RKO (cell line): ENCODE measurements around the gene ANK2.
A peak's percentile ranks its signal among the peaks of the same experiment; 100 is the strongest.

ENCODE experiments used
- DNase-seq: peaks from one replicate; pipeline ENCODE4 v3.0.0-alpha.2; 2016; ENCODE audit warnings: low spot score

Gene ANK2

GRCh38 chr4:113290666-113291065 lies 241.2 kb downstream of the ANK2 start:
- DNase-seq = no peak

DNA sequence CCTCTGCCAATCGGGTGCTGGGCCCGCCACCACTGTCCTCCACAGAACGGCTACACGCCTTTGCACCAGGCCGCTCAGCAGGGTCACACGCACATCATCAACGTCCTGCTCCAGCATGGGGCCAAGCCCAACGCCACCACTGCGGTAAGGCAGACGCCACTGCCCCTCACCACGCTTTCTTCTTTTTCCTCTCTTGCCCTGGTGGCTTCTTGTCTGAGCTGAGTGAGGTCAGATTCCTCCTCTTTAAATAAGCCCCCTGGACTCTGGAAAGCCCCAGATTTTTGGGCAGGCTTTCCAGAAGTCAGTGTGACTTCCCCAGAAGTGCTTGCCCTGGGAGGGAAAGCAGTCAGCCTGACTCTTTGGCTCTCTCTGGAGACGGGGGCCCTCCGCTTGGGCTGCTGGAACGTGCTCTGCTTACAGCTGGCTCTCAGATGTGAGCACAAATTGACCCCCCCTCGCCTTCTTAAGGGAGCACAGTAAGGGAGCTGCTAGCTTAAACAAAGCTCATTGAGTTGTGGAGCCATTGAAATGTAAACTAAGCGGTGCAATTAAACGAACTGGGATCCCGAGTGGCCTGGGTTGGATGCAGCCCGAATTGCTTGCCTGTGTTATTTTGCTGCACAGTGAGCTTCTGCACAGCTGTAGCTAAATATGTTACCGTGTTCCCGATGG lies 243.1 kb downstream of the ANK2 start:
- DNase-seq = no peak

- no peak for DNase-seq
Observed at GRCh38 chr4:113293043-113293560, 243.6 kb downstream of the ANK2 start.

- DNase-seq = no peak
Observed at GRCh38 chr4:113293674-113294073, 244.2 kb downstream of the ANK2 start.

- no peak for DNase-seq
Observed at GRCh38 chr4:113294908-113295307, 245.5 kb downstream of the ANK2 start.

DNA sequence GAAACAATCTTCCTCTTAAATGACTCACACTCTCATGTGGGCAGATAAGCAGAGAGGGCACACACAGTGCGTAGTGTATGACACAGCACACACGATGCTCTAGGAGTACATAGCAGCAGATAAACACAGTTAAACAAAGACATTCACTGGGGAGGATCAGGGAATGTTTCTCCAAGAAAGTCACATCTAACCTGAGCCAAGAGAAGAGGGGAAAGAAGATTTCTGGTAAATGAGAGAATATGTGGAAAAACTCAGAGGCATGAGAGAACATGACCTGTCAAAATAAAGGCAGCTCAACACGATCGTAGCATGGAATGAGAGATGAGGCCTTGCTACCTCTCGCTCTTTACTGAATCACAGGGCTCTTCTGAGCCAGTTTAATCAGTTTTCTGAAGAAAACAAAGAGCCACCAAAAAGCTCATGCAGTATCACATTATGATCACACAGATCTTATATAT lies 251.0 kb downstream of the ANK2 start:
- peak; percentile 62 for DNase-seq

GRCh38 chr4:113302051-113302450 lies 252.6 kb downstream of the ANK2 start:
- DNase-seq = no peak

DNA sequence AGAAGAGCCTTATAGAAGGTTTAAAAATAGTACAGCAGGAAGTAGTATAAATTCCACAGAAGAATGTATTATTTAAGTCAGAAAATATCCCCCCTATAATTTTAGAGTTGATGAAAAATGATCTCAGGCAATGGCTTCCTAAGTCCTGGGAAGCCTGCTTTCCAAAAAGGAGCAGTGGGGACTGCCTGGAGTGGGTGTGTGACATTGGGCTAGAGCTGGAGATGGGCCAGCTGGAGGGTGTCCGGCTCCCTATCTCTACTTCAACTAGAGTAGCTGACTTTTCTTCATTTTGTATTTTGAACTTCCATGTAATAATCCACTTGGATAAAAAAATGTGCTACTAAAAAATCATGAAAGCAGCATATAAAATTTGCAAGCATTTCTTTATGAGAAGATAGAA lies 253.9 kb downstream of the ANK2 start:
- no peak for DNase-seq

DNA sequence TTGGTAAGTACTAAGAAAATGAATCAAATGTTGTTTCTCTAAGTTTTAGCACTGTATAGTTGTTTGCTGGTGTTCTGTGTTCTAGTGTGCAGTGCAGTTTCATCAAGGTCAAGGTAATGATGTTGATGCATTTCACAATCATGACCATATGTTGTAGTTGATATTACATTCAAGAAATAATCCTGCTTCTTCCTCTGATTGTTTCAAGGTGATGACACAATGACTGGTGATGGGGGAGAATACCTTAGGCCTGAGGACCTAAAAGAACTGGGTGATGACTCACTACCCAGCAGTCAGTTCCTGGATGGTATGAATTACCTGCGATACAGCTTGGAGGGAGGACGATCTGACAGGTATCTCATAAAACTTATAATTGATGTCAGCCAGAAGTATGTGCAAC lies 261.6 kb downstream of the ANK2 start:
- DNase-seq = no peak

DNA sequence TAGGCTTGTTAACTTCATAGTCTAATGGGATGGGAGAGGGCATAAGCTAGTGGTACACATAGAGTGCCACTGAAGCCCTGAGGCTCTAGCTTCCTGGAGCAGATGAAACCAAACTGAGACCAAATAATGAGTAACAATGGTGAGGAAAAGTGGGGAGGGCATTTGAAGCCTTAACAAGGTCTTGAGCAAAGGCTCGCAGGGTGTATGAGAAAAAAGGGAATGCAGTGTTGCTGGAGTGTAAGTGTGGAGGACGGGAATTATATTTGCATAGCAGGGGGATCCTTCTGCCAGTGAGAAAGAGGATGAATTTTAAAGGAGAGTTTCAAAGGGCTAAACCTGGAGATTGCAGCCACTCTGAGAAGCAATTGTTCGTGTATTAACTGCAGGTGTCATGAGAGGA lies 263.1 kb downstream of the ANK2 start:
- no peak for DNase-seq

DNA sequence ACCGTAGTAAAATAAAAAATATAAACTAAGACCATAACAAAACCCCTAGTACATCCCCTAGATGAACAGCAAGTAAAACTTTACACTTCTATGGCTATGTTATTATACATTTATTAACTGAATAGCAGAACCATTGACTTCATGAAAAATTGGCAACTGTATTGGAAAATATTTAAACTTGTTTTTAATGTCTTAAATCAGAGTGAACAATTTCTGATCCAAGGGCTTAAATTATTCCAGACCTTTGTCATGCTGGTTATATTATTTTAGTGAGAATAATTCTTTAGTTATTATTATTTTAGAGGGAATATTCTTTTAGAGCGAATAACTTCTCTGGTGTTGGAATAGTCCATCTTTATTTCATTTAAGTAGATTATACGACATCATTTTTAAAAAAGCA lies 265.0 kb downstream of the ANK2 start:
- DNase-seq = no peak

GRCh38 chr4:113316879-113317278 lies 267.4 kb downstream of the ANK2 start:
- DNase-seq = no peak

DNA sequence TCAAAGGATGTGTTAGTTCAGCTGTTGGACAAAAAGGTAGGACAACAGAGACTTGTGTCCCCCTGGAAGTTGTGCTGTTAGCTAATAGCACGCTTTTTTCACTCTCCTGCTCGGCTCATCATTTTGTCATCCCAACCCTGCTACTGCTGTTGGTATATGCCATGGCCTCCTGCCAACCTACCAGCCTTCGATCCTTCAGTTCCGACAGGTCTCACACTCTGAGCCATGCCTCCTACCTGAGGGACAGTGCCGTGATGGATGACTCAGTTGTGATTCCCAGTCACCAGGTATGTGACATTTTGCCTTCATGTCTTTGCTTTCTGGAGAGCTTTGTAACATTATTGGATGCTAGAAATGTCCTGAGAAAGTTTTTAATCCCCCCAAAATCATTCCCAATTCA lies 268.1 kb downstream of the ANK2 start:
- DNase-seq = no peak

DNA sequence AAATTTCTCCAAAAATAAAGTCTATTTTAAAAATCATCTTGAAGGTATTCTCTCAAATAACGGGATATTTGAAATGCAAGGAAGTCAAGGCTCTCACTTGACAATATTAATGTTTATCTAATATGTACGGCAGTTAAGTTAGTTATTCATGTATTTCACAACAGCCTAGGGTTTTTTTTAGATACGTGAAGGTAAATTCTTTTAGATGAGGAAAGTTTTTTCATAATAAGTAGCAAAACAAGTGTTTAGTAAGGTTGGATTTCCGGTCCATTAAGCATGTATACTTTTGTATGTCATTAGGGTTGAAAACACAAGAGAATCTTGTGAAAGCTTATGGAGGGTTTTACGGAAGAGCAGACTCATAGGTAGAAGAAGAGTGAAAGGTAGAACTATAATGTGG lies 273.3 kb downstream of the ANK2 start:
- no peak for DNase-seq

GRCh38 chr4:113325876-113326615 lies 276.6 kb downstream of the ANK2 start:
- DNase-seq = peak; percentile 46

- DNase-seq = peak; percentile 8
Observed at GRCh38 chr4:113327494-113327893, 278.0 kb downstream of the ANK2 start.

GRCh38 chr4:113328514-113328913 lies 279.1 kb downstream of the ANK2 start:
- peak; percentile 33 for DNase-seq

GRCh38 chr4:113330200-113330599 lies 280.7 kb downstream of the ANK2 start:
- DNase-seq = no peak

DNA sequence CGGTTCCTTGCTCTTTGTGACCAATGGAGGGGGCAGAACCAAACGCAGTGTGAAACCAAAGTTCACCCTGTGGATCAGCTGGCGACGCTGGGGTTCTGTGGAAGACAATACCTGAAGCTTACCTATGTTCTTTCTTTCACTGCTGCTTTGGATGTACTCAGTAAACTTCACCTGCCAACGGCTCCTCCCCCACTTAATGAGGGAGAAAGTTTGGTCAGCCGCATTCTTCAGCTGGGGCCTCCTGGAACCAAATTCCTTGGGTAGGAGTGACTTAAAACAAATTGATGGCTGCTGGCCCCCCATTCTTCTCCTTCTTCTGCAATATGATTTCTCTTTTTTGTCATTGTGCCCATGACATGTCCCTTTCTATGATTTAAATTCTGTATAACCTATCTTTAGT lies 282.4 kb downstream of the ANK2 start:
- no peak for DNase-seq

GRCh38 chr4:113332701-113333100 lies 283.2 kb downstream of the ANK2 start:
- no peak for DNase-seq

GRCh38 chr4:113335746-113336145 lies 286.3 kb downstream of the ANK2 start:
- no peak for DNase-seq

DNA sequence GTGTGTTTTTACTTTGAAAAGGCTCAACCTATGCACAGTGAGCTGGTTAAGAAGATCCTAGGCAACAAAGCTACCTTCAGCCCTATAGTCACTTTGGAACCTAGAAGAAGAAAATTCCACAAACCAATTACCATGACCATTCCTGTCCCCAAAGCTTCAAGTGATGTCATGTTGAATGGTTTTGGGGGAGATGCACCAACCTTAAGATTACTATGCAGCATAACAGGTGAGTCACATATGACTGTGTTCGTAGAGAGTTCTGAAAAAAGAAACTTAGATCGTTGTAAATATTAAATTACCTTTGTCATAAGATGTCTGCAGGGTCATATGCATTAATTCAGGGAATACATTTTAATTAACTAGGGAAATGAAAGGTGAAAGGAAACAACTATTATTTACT lies 287.1 kb downstream of the ANK2 start:
- DNase-seq = peak; percentile 71

GRCh38 chr4:113339430-113339813 lies 290.0 kb downstream of the ANK2 start:
- DNase-seq = no peak

DNA sequence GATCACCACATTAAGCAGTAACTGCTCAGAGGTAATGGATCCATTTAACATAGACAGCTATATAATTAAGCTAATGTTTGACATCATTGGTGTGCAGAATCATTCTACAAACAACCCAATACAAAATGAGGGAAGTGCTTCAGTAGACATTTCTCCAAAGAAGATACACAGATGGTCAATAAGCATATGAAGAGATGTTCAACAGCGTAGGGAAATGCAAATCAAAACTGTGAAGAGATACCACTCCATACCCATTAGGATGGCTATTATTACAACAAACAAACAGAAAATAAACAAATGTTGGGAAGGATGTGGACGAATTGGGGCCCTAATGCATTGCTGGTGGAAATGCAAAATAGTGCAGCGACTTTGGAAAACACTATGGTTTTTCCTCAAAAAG lies 294.6 kb downstream of the ANK2 start:
- no peak for DNase-seq
